GM06990 (cell line): ENCODE results near the gene MALSU1.

Experiments
- DNase-seq: peaks from one replicate; pipeline ENCODE4 v3.0.0-alpha.2; 2011; ENCODE audit not compliant: insufficient read length; ENCODE audit errors: extremely low read depth
- H3K27me3 ChIP-seq: replicated peaks from 2 replicates; pipeline ENCODE4 v1.6.0; 2011; ENCODE audit warnings: low read length; ENCODE audit not compliant: control insufficient read depth, insufficient read depth
- H3K36me3 ChIP-seq: 2 replicates; pipeline ENCODE4 v1.5.1; 2011; ENCODE audit warnings: low read length; ENCODE audit not compliant: control insufficient read depth, insufficient read depth
- H3K4me3 ChIP-seq: replicated peaks from 2 replicates; pipeline ENCODE4 v1.5.1; 2011; ENCODE audit warnings: low read depth, mild to moderate bottlenecking, control low read depth, low read length
- TF ChIP-seq, protein P1 (sequence below): IDR thresholded peaks from 2 replicates; pipeline ENCODE4 v1.5.1; 2011; ENCODE audit warnings: low read length, control low read depth, mild to moderate bottlenecking, inconsistent platforms; ENCODE audit not compliant: insufficient read depth, poor library complexity, severe bottlenecking

MALSU1 gene

DNA sequence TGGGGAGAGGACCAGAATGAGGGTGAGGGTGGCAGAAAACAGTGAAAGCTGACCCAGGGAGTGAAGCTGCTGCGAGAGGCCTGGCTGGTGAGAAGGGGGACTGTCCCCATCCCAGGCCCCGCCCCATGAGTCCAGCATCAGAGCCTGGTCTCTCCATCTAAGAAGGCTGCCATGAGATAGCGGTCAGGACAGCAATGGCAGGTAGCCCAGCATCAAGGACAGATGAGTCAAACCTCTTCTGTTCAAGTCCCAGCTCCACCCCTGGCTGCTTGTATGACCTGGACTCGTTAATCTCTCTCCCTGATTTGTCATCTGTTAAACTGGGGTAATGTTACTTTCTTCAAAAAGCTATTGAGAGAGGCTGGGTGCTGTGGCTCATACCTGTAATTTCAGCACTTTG lies 30.4 kb upstream of the MALSU1 start:
- TF ChIP-seq, protein P1, sequence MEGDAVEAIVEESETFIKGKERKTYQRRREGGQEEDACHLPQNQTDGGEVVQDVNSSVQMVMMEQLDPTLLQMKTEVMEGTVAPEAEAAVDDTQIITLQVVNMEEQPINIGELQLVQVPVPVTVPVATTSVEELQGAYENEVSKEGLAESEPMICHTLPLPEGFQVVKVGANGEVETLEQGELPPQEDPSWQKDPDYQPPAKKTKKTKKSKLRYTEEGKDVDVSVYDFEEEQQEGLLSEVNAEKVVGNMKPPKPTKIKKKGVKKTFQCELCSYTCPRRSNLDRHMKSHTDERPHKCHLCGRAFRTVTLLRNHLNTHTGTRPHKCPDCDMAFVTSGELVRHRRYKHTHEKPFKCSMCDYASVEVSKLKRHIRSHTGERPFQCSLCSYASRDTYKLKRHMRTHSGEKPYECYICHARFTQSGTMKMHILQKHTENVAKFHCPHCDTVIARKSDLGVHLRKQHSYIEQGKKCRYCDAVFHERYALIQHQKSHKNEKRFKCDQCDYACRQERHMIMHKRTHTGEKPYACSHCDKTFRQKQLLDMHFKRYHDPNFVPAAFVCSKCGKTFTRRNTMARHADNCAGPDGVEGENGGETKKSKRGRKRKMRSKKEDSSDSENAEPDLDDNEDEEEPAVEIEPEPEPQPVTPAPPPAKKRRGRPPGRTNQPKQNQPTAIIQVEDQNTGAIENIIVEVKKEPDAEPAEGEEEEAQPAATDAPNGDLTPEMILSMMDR, result no peak
- Histone ChIP-seq H3K27me3 (no peaks in the 10 kb centered on the region; the same call in 1 of the 2 replicates), H3K36me3 (no peaks in the 10 kb centered on the region), H3K4me3 (no peak overlapping the region)
- no peak for DNase-seq

DNA sequence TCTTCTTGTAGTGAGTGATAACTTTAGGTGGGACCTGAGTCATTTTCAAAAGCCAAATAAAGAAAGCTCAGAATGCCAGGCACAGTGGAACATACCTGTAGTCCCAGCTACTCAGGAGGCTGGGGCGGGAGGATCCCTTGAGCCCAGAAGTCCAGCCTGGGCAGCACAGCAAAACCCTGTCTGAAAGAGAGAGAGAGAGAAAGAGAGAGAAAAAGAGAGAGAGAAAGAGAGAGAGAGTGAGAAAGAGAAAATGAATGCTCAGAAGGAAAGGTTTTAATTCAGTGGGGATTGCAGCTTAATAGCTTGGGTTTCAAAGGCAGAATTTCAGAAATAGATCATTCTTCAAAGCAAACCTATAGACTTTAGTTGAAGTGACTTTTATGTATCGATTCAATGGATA lies 26.9 kb upstream of the MALSU1 start:
- DNase-seq, result no peak
- TF ChIP-seq, protein P1, result no peak
- Histone ChIP-seq H3K27me3 (no peaks in the 10 kb centered on the region; the same call in 1 of the 2 replicates), H3K4me3 (no peak overlapping the region), H3K36me3 (no peaks in the 10 kb centered on the region)

DNA sequence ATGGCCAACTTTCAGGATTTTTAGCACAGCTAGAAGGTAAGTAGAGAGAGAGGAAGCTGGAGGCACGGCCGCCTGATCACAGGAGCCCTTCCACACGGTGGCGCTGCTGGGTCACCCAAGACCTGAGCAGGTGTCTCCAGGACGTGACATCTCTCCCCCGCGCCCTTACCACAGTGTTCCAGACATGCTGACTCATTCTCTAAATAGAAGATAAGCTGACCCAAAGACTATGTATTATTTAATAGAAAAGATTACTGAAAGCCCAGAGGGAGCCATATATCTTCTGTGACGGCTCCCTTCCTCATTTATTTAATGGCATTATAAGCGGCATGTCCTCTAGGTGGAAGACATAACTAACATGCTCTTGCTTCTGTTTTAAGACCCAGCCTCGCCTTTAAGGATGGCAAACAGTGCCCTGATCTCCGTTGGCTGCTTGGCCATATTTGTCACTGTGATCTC lies 26.0 kb upstream of the MALSU1 start:
- TF ChIP-seq, protein P1, result peak; percentile 97
- Histone ChIP-seq H3K4me3 (peak overlapping the region; percentile 52), H3K27me3 (no peaks in the 10 kb centered on the region; the same call in 1 of the 2 replicates), H3K36me3 (no peaks in the 10 kb centered on the region)
- DNase-seq, result peak; percentile 85

DNA sequence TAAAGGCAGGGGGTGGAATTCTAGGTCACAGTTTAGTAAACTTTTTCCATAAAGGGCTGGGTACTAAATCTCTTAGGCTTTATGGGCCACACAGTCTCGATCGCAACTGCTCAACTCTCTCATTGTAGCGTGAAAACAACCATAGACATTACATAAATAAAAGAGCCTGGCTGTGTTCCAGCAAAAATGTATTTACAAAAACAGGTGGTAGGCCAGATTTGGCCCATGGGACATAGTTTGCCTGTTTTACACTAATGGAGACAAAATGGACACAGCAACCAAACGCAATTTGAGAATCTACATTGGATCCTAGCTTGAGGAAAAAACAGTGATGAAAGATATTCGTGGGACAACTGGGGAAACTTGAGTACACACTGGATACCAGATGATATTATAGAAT lies 23.2 kb upstream of the MALSU1 start:
- H3K36me3 ChIP-seq, result no peaks in the 10 kb centered on the region
- TF ChIP-seq, protein P1, result no peak
- no peak overlapping the region for H3K4me3 ChIP-seq
- H3K27me3 ChIP-seq, result no peaks in the 10 kb centered on the region; the same call in 1 of the 2 replicates
- no peak for DNase-seq

DNA sequence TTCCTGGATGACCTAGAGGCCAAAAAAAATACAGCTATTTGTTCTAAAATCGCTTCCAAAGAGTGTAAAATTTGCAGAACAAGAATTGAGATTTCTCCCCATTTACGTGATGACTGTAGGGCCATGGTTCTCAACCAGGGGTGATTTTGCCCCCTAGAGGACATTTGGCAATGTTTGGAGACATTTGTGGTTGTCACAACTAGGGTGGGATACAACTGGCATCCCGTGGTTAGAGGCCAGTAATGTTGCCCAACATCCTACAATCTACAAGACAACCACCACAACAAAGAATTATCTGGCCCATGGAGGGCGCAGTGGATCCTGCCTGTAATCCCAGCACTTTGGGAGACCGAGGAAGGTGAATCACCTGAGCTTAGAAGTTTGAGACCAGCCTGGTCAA lies 22.8 kb upstream of the MALSU1 start:
- Histone ChIP-seq H3K27me3 (no peaks in the 10 kb centered on the region; the same call in 1 of the 2 replicates), H3K36me3 (no peaks in the 10 kb centered on the region), H3K4me3 (no peak overlapping the region)
- DNase-seq, result no peak
- TF ChIP-seq, protein P1, result peak; percentile 33

DNA sequence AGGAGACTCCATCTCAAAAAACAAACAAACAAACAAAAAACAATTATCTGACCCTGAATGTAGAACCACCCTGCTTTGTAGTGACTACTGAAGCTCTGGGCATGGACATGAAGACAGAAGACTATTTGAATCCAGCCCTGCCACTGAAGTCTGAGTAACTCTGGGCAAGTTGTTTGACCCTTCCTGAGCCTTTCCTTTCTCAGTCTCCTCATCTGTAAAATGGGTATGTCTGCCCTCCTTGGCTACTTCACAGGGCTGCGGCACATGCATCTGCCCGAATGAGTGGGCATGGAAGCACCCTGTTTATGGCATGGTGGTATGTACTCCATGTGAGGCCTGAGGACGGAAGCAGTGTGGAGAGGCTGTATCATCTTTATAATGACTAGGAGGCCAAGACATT lies 22.2 kb upstream of the MALSU1 start:
- no peak for DNase-seq
- no peaks in the 10 kb centered on the region; the same call in 1 of the 2 replicates for H3K27me3 ChIP-seq
- TF ChIP-seq, protein P1, result no peak
- no peaks in the 10 kb centered on the region for H3K36me3 ChIP-seq
- no peak overlapping the region for H3K4me3 ChIP-seq
